ENCODE measurements around the gene PERCC1.
A peak's percentile ranks its signal among the peaks of the same experiment; 100 is the strongest.
"Not testable (repeated sequence)": the region's sequence is repeated elsewhere in the genome, so short reads cannot be mapped to it uniquely, and the experiment has no call there.

PERCC1 gene

GRCh38 chr16:1470481-1471251 is 39.8 kb downstream of the PERCC1 start:
- DNase-seq, result no peak

- no peak for DNase-seq
Measured at GRCh38 chr16:1471569-1472194, 40.8 kb downstream of the PERCC1 start.

- no peak for DNase-seq
Measured at GRCh38 chr16:1472974-1473373, 42.1 kb downstream of the PERCC1 start.

- DNase-seq, result no peak
Measured at GRCh38 chr16:1474082-1474795, 43.4 kb downstream of the PERCC1 start.

GRCh38 chr16:1474796-1475551 is 44.1 kb downstream of the PERCC1 start, which contains the start of gene CLCN7:
TSS of gene CLCN7 (minus strand) at chr16:1475028. CDS start at chr16:1474974, 54 bp downstream.
- DNase-seq, result peak; percentile 42

- no peak for DNase-seq
Measured at GRCh38 chr16:1475552-1476114, 44.8 kb downstream of the PERCC1 start.

- no peak for DNase-seq
Measured at GRCh38 chr16:1477033-1477432, 46.2 kb downstream of the PERCC1 start.

GRCh38 chr16:1478937-1479336 is 48.1 kb downstream of the PERCC1 start:
- not testable (repeated sequence) for DNase-seq

- no peak for DNase-seq
Measured at GRCh38 chr16:1481906-1482835, 51.3 kb downstream of the PERCC1 start.

All from DMS79 (cell line).